Hindlimb muscle (tissue), 1 donor: ENCODE measurements around the gene RELT. TPM values are rescaled to one million over a fixed set of nuclear protein-coding genes. Genes with fewer than 3 reads are reported as not detected.
A peak's percentile ranks its signal among the peaks of the same experiment; 100 is the strongest.
"Not testable (repeated sequence)": the region's sequence is repeated elsewhere in the genome, so short reads cannot be mapped to it uniquely, and the experiment has no call there.

Experiments used
- DNase-seq: peaks from one replicate; pipeline ENCODE4 v3.0.0-alpha.2; 2013
- polyA plus RNA-seq: library from polyadenylated mRNA; unstranded; fragments of 120-200 nt; gene quantifications from one replicate; pipeline ENCODE4 v1.2.1, GENCODE V29; 2013; ENCODE audit not compliant: insufficient read length

RELT gene
- polyA plus RNA-seq, 1 donor: 3.6 TPM

GRCh38 chr11:73404506-73405145, 28.4 kb downstream of the RELT start:
- no peak for DNase-seq

- no peak for DNase-seq
Measured at GRCh38 chr11:73405146-73405510, 28.9 kb downstream of the RELT start.

- no peak for DNase-seq
Measured at GRCh38 chr11:73406131-73406530, 29.9 kb downstream of the RELT start.

- DNase-seq: no peak
Measured at GRCh38 chr11:73406619-73407018, 30.4 kb downstream of the RELT start.

- no peak for DNase-seq
Measured at GRCh38 chr11:73409431-73409830, 33.2 kb downstream of the RELT start.

- no peak for DNase-seq
Measured at GRCh38 chr11:73410627-73411026, 34.4 kb downstream of the RELT start.

GRCh38 chr11:73411031-73411430, 34.8 kb downstream of the RELT start:
- DNase-seq: no peak

- no peak for DNase-seq
Measured at GRCh38 chr11:73412308-73412707, 36.1 kb downstream of the RELT start.

GRCh38 chr11:73413256-73413655, 37.1 kb downstream of the RELT start:
- DNase-seq: no peak

GRCh38 chr11:73414977-73415651, 38.9 kb downstream of the RELT start:
- no peak for DNase-seq

- DNase-seq: no peak
Measured at GRCh38 chr11:73415854-73416615, 39.8 kb downstream of the RELT start.

- no peak for DNase-seq
Measured at GRCh38 chr11:73416786-73417185, 40.6 kb downstream of the RELT start.

GRCh38 chr11:73420136-73420535, 43.9 kb downstream of the RELT start:
- no peak for DNase-seq

GRCh38 chr11:73422886-73423285, 46.7 kb downstream of the RELT start:
- DNase-seq: no peak

- no peak for DNase-seq
Measured at GRCh38 chr11:73423506-73423905, 47.3 kb downstream of the RELT start.

GRCh38 chr11:73425108-73425507, 48.9 kb downstream of the RELT start:
- DNase-seq: peak; percentile 31

GRCh38 chr11:73426219-73426850, 50.1 kb downstream of the RELT start:
- no peak for DNase-seq

- no peak for DNase-seq
Measured at GRCh38 chr11:73428227-73428626, 52.0 kb downstream of the RELT start.

GRCh38 chr11:73428699-73429098, 52.5 kb downstream of the RELT start:
- DNase-seq: no peak

- no peak for DNase-seq
Measured at GRCh38 chr11:73429121-73429750, 53.0 kb downstream of the RELT start.

GRCh38 chr11:73430326-73430725, 54.1 kb downstream of the RELT start:
- no peak for DNase-seq

GRCh38 chr11:73431396-73431795, 55.2 kb downstream of the RELT start:
- DNase-seq: no peak

- DNase-seq: not testable (repeated sequence)
Measured at GRCh38 chr11:73436859-73437258, 60.7 kb downstream of the RELT start.
